Skeletal muscle satellite cell (primary cell): ENCODE measurements around the gene RBM20.

ENCODE experiments used
- H3K27me3 ChIP-seq: 2 replicates; pipeline ENCODE4 v1.7.0; 2013; ENCODE audit warnings: low read length; ENCODE audit not compliant: control insufficient read depth, insufficient read depth
- H3K36me3 ChIP-seq: 2 replicates; pipeline ENCODE4 v1.7.0; 2013; ENCODE audit warnings: mild to moderate bottlenecking, control low read depth, low read length; ENCODE audit not compliant: insufficient read depth
- H3K4me1 ChIP-seq: 2 replicates; pipeline ENCODE4 v1.7.0; 2013; ENCODE audit warnings: low read length; ENCODE audit not compliant: control insufficient read depth, insufficient read depth
- H3K4me2 ChIP-seq: 2 replicates; pipeline ENCODE4 v1.7.0; 2013; ENCODE audit warnings: mild to moderate bottlenecking, low read length
- H3K4me3 ChIP-seq: 2 replicates; pipeline ENCODE4 v1.7.0; 2013; ENCODE audit warnings: low read length
- H3K9ac ChIP-seq: 2 replicates; pipeline ENCODE4 v1.7.0; 2013; ENCODE audit warnings: mild to moderate bottlenecking, low read depth, low read length, moderate library complexity
- H3K9me3 ChIP-seq: replicated peaks from 2 replicates; pipeline ENCODE4 v1.7.0; 2013; ENCODE audit warnings: mild to moderate bottlenecking, control low read depth, low read length

The RBM20 gene

DNA sequence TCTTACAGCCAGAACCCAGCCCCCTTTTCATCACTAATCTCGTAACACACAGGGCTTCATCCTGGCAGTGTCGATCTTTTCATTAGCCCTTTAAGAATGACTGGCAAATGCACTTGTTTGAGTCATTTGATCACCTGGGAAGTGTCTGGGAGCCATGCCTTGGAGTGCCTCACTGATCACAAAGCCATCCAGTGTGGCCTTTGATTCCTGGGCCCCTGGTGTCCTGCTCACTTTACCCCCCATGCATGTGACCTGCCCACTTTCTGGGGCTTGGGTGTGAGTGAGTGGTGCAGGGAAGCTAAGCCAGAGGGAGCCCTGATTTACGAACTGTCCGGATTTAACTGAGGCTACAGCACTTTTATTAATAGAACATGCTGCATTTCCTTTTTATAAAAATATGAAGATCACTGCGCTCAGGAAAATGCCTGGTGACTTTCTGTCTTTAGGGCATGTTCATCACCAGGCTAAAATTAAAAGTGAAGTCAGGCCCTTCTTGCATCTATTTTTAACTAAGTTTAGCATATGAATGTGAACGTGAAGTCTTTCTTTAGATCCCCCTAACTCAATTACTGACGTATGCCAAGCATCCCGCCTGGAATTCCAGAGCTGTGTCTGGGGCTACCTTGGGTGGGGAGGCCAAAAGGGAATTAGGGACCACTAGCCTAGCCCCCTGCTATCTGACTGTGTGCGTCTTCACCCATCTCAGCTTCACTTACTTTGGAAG is 23.6 kb downstream of the RBM20 start:
- Histone ChIP-seq H3K9ac (no peak overlapping the region), H3K4me2 (no peak overlapping the region), H3K27me3 (peaks cover 6% of the 10 kb centered on the region), H3K4me1 (peaks cover 8% of the 10 kb centered on the region), H3K9me3 (no peaks in the 10 kb centered on the region), H3K36me3 (no peaks in the 10 kb centered on the region), H3K4me3 (no peak overlapping the region)

DNA sequence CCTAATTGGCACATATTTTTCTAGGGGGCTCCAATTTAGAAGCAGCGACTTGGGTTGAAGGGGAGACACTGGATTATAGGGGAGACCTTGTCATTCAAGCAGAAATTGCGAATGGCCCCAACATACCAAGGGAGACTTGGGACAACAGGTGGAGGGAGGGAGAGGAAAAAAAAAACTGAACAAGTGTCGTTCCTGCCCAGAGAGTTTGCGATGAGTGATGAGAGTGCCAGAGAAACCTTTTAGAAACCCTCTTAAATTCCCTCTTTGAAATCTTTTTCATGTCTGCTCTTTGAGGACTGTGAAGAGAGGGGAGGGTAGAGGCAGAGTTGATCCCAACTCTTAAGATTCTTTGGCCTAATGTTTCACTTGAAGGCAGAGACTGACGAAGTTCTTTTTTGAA is 24.3 kb downstream of the RBM20 start:
- H3K4me2 ChIP-seq = no peak overlapping the region
- peaks cover 6% of the 10 kb centered on the region for H3K27me3 ChIP-seq
- H3K9me3 ChIP-seq = no peaks in the 10 kb centered on the region
- H3K4me3 ChIP-seq = no peak overlapping the region
- peaks cover 8% of the 10 kb centered on the region for H3K4me1 ChIP-seq
- no peaks in the 10 kb centered on the region for H3K36me3 ChIP-seq
- H3K9ac ChIP-seq = no peak overlapping the region

DNA sequence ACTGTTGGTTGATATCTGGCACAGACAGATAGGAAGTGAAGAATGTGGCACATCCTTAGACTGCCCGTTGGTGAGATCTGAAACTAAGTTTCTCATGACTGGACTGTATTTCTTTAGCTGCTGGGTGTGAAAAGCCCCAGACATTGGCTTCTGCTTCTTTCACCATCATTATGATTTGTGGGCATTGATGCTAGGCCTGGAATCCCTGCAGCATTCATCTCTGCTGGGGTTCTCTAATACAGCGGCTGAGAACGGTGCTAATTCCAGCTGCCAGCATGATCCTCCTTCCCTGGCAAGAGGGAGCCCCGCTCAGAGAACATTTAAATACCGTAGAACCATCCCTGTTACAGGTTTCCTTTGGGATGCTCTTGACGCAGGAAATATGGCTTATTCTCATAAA is 26.2 kb downstream of the RBM20 start:
- Histone ChIP-seq H3K9ac (no peak overlapping the region), H3K4me1 (peaks cover 1% of the 10 kb centered on the region), H3K4me3 (no peak overlapping the region), H3K36me3 (no peaks in the 10 kb centered on the region), H3K4me2 (no peak overlapping the region), H3K9me3 (no peaks in the 10 kb centered on the region), H3K27me3 (peaks cover 19% of the 10 kb centered on the region)

DNA sequence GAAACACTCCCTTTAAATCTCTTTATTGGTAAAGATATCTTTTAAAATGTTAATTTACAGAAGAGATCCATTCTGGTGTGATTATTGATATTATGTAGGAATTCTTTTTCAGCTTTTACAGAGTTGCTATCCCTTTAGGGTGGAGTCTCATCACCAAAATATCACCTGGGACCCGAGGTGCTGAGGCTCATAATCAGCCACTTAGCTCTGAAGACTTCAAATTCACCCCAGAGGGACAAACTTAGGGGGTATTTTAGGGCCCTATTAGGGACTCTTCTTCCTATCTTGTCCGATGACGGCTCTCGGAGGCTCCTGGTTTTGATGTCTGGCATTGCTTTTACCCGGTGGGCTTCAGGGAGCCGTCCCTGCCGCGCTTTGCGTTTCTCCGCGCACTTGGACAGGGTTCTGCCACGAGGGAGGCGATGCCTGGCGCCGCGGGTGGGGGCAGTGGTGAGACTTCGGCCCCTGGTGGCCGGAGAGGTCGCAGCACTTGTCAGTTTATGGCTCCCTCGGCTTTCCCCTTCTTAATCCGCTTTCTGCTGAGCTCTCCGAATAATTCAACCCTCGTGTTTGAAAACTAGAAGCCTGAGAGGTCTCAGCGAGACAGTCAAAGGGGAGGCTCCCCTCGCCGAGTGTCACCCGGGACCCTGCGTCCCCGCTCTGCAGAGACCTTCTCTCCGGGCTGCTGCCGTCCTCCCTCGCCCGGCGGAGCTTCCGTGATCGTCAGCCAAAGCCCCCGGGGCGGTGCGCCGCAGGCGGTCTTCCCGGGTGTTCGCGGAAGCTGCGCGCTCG is 27.8 kb downstream of the RBM20 start:
- Histone ChIP-seq H3K27me3 (peaks cover 19% of the 10 kb centered on the region), H3K36me3 (no peaks in the 10 kb centered on the region), H3K9me3 (no peaks in the 10 kb centered on the region), H3K4me3 (peak overlapping the region; percentile 75), H3K4me1 (no peaks in the 10 kb centered on the region), H3K9ac (peak overlapping the region; percentile 73), H3K4me2 (peak overlapping the region; percentile 90)

DNA sequence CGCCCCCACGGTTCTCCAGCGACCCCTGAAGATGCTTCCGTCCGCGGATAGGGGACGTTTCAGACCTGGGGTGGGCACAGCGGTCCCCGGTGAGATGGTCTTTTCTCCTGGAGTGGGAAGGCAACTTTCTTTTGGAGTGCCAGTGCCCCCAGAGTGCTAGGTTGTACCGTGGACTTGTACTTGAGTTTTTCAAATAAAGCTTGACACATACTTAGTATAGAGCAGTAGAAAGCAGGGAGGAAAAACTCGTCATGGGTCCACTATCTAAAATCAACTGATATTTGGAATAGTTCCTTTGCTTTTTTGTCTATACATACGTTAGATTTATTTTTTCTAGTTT is 28.4 kb downstream of the RBM20 start:
- H3K9ac ChIP-seq = peak overlapping the region; percentile 73
- no peaks in the 10 kb centered on the region for H3K36me3 ChIP-seq
- H3K27me3 ChIP-seq = peaks cover 18% of the 10 kb centered on the region
- H3K4me1 ChIP-seq = no peaks in the 10 kb centered on the region
- H3K4me3 ChIP-seq = peak overlapping the region; percentile 75
- H3K9me3 ChIP-seq = no peaks in the 10 kb centered on the region
- peak overlapping the region; percentile 90 for H3K4me2 ChIP-seq

DNA sequence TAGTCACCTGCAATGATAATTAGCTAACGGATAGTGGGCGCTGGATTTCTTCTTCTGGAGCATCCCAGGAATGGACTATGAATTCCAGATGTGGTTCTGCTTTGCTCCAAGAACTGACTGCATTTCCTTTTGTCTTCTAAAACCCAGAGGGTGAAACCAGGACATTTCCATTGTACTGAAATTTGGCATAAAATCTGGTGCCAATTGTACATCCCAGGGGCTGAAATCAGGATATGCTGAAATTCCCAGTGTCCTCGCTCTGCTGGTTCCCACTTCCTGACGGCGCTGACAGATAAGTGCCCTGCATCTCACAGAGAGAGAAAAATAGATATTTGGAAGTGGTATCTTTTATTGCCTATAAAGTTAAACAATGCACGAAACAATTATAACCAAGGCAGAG is 31.9 kb downstream of the RBM20 start:
- Histone ChIP-seq H3K4me1 (peaks cover 16% of the 10 kb centered on the region), H3K36me3 (no peaks in the 10 kb centered on the region), H3K9ac (no peak overlapping the region), H3K27me3 (peaks cover 13% of the 10 kb centered on the region), H3K4me3 (no peak overlapping the region), H3K9me3 (no peaks in the 10 kb centered on the region), H3K4me2 (no peak overlapping the region)

DNA sequence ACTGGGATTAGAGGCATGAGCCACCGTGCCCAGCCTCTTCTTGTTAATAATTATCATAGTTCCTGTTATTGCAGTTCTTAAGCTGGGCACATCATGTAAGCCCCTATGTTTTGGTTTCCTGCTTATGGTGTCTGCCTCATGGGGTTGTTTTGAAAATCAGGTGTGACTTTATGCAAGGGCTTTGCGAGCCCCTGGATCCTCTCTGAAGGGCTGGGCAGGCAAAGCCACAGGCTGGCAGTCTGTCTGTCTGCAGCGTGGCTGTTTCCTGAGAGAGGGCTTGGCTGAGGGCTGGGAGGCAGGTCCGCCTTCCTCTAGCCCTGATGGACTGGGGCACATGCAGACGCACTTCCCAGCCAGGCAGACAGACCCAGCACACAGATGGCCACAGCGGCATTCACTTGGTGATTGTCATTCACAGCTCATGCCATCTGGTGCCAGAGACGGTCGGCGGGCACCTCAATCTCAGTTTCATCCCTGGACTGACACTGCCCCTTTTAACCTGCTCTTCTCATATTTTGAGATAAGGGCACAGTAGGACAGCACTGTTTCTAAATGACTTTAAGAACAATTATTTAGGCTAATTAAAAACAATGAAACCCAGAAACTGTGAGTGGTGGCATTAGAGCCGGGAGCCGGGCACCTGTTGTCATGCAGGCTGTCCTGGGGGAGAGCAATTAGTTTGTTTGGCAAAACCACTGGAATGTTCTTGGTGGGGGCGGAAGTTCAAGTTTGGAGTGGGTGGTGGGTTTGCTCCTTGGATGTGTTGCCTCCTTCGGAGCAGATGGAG is 35.5 kb downstream of the RBM20 start:
- H3K9ac ChIP-seq = no peak overlapping the region
- H3K9me3 ChIP-seq = no peaks in the 10 kb centered on the region
- peaks cover 8% of the 10 kb centered on the region for H3K27me3 ChIP-seq
- H3K4me1 ChIP-seq = peaks cover 16% of the 10 kb centered on the region
- no peaks in the 10 kb centered on the region for H3K36me3 ChIP-seq
- H3K4me3 ChIP-seq = no peak overlapping the region
- peak overlapping the region; percentile 58 for H3K4me2 ChIP-seq

DNA sequence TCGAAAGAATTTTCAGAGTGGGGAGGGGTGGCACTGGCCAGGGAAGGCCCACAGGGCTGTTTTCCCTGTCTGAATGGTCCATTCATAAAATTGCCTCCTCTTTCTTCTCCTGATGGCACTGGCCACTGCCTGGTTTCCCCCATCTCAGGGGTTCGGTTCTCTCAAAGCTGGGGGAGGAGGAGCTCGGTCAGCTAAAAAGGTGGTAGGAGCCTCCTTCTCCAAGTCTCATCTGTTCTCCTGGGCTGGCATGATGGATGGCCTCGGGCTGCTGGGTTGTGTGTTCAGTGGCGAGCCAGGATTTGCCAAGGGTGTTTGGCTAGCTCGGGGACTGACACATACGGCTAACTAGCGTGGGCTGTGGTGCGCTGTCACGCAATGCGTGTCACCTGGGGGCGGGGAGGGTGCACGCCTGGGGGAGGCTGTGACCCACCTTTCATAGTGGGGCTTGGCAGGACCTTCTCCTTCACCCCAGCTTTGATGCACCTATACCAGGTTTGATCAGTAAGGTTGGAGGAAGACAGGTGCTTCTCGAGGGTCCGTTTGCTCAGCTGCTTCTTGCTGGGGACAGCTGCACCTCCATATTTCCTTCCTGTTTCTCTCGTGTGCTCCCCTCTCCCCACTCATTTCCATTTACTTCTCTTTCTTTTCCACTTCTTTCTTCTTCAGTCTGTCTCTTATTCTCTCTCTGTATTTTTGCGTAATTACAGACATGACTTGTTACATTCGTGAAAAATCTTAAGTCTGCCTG is 36.3 kb downstream of the RBM20 start:
- H3K27me3 ChIP-seq = peaks cover 4% of the 10 kb centered on the region
- H3K4me2 ChIP-seq = peak overlapping the region; percentile 58
- peaks cover 16% of the 10 kb centered on the region for H3K4me1 ChIP-seq
- H3K9ac ChIP-seq = no peak overlapping the region
- H3K9me3 ChIP-seq = no peaks in the 10 kb centered on the region
- no peak overlapping the region for H3K4me3 ChIP-seq
- H3K36me3 ChIP-seq = no peaks in the 10 kb centered on the region

DNA sequence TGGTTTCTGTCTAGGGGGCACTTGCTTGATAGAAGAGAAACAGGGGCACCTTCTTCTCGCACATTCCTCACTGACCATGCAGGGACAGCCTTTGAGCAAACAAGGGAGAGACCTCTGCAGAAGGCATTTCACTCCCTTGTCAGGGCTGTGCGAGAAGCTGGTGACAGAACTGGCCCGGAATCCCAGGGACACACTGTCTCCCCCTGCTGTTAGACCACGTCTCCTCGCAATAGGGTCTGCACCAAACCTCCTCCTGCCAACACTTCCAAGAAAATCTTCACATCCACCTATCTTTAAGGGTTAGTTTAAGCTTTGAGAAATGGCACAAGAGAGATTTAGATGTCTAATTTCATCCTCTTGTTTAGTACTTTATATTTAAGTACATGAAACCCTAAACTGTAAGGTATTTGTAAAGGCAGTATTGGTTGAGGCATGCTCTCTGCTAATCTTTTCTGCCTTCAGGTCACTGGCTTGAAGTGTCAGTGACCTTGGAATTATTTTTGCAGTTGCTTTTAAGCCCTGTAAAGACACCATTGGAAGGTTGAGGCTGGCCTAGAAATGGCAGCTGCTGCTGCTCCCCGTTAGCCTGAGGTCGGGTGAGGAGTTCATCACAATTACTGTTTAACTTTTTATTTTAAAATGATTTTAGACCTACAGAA is 37.0 kb downstream of the RBM20 start:
- Histone ChIP-seq H3K4me1 (peaks cover 19% of the 10 kb centered on the region), H3K4me2 (no peak overlapping the region), H3K9ac (no peak overlapping the region), H3K4me3 (no peak overlapping the region), H3K36me3 (no peaks in the 10 kb centered on the region), H3K27me3 (peaks cover 4% of the 10 kb centered on the region), H3K9me3 (no peaks in the 10 kb centered on the region)

DNA sequence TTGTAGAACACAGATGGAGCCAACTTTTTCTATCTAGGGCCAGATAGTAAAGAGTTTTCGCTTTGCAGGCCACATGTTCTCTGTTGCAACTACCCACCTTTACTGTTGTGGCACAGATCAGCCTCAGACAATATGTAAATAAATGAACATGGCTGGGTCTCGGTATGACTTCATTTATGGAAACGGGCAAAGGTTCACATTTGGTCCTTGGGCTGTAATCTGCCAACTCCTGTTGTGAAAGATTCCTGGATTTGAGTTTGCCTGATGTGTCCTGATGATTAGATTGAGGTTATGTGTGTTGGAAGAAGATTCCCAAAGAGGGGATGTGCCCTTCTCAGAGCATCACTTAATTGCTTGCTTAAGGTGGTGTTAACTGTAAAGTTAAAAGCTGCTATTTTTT is 38.2 kb downstream of the RBM20 start:
- Histone ChIP-seq H3K4me3 (no peak overlapping the region), H3K4me1 (peaks cover 24% of the 10 kb centered on the region), H3K36me3 (no peaks in the 10 kb centered on the region), H3K4me2 (no peak overlapping the region), H3K27me3 (peaks cover 4% of the 10 kb centered on the region), H3K9me3 (no peaks in the 10 kb centered on the region), H3K9ac (no peak overlapping the region)
